Peyer's patch (tissue), 4 donors: ENCODE measurements around the gene IL10. TPM values are rescaled to one million over a fixed set of nuclear protein-coding genes. Genes with fewer than 3 reads are reported as not detected.
"Not testable (repeated sequence)": the region's sequence is repeated elsewhere in the genome, so short reads cannot be mapped to it uniquely, and the experiment has no call there.

Experiments
- DNase-seq, 3 donors: peaks; one replicate each; pipeline ENCODE4 v3.0.0-alpha.2; 2017 to 2019
- H3K27ac ChIP-seq, 4 donors: fragments of 200-600 bp; sonication (generic); one replicate each; pipeline ENCODE4 v1.5.1; 2016 to 2019
- H3K27me3 ChIP-seq, 2 donors: fragments of 200-600 bp; sonication (generic); one replicate each; pipeline ENCODE4 v1.5.1; 2019
- H3K36me3 ChIP-seq, 3 donors: fragments of 200-600 bp; sonication (generic); one replicate each; pipeline ENCODE4 v1.5.1; 2016 to 2019
- H3K4me1 ChIP-seq, 4 donors: fragments of 200-600 bp; sonication (generic); one replicate each; pipeline ENCODE4 v1.5.1; 2016 to 2019
- H3K4me3 ChIP-seq, 4 donors: fragments of 200-600 bp; sonication (generic); 1 replicate in 3 of 4; 2 replicates in 1 of 4; pipeline ENCODE4 v1.5.1; 2016 to 2019; ENCODE audit warnings: mild to moderate bottlenecking in 1 of 4
- H3K9me3 ChIP-seq, 4 donors: fragments of 200-600 bp; sonication (generic); one replicate each; pipeline ENCODE4 v1.5.1; 2016 to 2019; ENCODE audit warnings: mild to moderate bottlenecking in 1 of 4
- POLR2A ChIP-seq, 2 donors: fragments of 450-650 bp; IDR thresholded peaks; one replicate each; pipeline ENCODE4 v1.5.1; 2017; ENCODE audit warnings: antibody characterized with exemption in 2 of 2, mild to moderate bottlenecking in 2 of 2, moderate library complexity in 2 of 2
- total RNA-seq, 4 donors: library from RNA; depleted of rRNA; stranded (reverse); fragments of >200 nt; gene quantifications; one replicate each; pipeline ENCODE4 v1.1.0, GENCODE V29; 2016
- TF ChIP-seq, protein P1 (sequence below), 6 experiments: fragments of 450-650 bp in 4 of 6; fragments of 200-600 bp in 2 of 6; sonication (generic) in 1 of 6; IDR thresholded peaks; one replicate each; pipeline ENCODE4 v1.5.1; 2017 to 2019; ENCODE audit warnings: antibody characterized with exemption in 6 of 6, mild to moderate bottlenecking in 3 of 6, moderate library complexity in 1 of 6

The IL10 gene
- total RNA-seq, 4 donors from 2014 or later: 0.85 to 2.0 TPM; not detected in 2

DNA sequence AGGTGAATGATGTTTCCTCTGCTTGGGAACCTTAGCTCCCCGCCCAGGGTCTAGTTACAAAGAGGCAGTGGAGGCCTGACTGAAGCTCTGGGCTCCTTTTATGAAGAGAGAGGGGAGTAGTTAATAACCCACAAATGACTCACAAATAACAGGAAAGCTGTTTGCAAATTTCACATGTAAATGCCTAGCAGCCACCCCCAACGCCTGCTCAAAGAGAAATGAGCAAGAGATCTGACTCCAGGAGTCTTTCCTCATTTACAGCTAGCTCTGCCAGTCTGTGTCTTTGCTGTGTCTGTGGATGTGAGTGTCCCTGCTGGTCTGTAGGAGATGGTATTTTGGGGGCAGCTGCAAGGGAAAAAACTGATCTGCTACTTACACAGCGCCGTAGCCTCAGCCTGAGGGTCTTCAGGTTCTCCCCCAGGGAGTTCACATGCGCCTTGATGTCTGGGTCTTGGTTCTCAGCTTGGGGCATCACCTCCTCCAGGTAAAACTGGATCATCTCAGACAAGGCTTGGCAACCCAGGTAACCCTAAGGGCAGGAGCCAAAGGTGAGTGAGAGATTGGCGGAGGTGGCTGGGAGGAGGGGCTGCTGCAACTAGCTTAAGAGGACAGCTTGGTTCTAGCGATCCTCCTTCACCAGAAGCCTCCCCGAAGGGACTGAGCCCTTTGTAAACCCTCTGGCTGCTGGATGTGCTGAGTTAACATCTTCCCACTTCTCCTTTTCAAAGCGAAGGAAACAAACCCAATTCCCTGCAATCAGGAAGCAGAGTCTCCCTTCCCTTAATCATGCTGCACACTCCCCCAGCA, 1.6 kb downstream of the IL10 start, which contains the start of gene IL19:
IL19 (plus strand) TSS at position 243 of the 807 bp plus-strand sequence. CDS start 65,890 bp downstream, outside the sequence.
- TF ChIP-seq POLR2A (IDR thresholded peaks at IDR 0.05): peak in 1 of 2 donors; percentile 12
- TF ChIP-seq, protein P1, sequence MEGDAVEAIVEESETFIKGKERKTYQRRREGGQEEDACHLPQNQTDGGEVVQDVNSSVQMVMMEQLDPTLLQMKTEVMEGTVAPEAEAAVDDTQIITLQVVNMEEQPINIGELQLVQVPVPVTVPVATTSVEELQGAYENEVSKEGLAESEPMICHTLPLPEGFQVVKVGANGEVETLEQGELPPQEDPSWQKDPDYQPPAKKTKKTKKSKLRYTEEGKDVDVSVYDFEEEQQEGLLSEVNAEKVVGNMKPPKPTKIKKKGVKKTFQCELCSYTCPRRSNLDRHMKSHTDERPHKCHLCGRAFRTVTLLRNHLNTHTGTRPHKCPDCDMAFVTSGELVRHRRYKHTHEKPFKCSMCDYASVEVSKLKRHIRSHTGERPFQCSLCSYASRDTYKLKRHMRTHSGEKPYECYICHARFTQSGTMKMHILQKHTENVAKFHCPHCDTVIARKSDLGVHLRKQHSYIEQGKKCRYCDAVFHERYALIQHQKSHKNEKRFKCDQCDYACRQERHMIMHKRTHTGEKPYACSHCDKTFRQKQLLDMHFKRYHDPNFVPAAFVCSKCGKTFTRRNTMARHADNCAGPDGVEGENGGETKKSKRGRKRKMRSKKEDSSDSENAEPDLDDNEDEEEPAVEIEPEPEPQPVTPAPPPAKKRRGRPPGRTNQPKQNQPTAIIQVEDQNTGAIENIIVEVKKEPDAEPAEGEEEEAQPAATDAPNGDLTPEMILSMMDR (IDR thresholded peaks at IDR 0.05): no peak
- H3K27me3 ChIP-seq: no peaks in the 10 kb centered on the region
- peak within 1 kb of the TSS in 3 of 4 donors; percentile 11 to 57 (median 49) for H3K27ac ChIP-seq
- no peaks in the 10 kb centered on the region for H3K9me3 ChIP-seq
- H3K36me3 ChIP-seq: no peaks in the 10 kb centered on the region
- H3K4me1 ChIP-seq: peaks cover 0 to 30% (median 20%) of the 10 kb centered on the region in 4 donors
- peak within 1 kb of the TSS in 1 of 4 donors; percentile 1 for H3K4me3 ChIP-seq
- DNase-seq: no peak

DNA sequence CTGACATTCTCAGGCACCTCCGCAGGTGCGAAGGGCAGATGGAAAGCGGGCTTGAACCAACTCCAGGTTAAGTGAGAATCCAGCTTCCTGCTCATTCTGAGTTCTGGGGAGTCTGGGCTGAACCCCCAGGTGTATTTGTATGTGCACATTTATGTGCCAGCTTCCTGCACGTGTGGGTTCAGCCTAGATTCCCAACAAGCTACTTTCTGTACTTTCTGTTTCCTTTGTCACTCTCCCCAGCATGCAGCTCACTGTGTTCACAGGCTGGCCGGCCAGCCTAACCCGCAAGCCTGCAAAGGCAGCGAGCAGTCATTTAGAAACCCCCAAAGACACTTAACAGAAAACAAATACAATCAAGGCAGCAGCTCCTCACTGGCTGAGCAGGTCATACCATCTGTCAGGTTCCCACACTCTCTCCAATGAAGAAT, 3.0 kb downstream of the IL10 start:
- Histone ChIP-seq H3K9me3 (no peaks in the 10 kb centered on the region), H3K27me3 (no peaks in the 10 kb centered on the region), H3K27ac (peak overlapping the region in 3 of 4 donors; percentile 6 to 57 (median 11)), H3K36me3 (no peaks in the 10 kb centered on the region), H3K4me3 (peak overlapping the region in 1 of 4 donors; percentile 1), H3K4me1 (peaks cover 0 to 30% (median 20%) of the 10 kb centered on the region in 4 donors)
- TF ChIP-seq, protein P1 (IDR thresholded peaks at IDR 0.05): no peak
- no peak for TF ChIP-seq POLR2A (IDR thresholded peaks at IDR 0.05)
- peak in 2 of 3 donors; percentile 67 to 73 for DNase-seq

DNA sequence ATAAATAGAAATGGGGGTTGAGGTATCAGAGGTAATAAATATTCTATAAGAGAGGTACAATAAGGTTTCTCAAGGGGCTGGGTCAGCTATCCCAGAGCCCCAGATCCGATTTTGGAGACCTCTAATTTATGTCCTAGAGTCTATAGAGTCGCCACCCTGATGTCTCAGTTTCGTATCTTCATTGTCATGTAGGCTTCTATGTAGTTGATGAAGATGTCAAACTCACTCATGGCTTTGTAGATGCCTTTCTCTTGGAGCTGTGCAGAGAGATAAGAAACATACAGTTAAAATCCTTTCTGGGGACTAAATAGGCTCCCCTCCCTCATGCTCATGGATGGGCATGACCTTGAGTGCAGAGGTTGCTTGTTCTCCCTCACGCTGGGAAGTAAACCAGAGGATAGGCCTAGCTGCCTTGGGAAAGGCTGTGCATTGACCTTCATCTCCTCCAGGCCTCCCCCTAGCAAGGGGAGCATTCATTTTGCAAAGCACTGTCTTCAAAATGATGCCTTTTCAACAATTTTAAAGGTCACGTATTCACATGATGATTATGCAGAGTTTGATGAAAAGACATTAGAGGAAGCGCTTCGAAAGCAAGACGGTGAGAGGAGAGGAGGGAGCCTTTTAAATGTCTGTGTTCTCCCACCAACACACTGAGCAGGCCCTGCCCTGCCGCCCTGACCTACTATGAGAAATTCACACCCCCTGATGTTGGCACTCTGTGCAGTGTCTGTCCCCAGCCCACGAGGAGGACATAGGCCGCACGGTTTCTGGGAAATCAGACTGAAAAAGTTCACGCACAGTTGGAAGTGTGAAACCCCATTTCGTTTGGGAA, 3.6 kb downstream of the IL10 start:
- TF ChIP-seq POLR2A (IDR thresholded peaks at IDR 0.05): no peak
- TF ChIP-seq, protein P1 (IDR thresholded peaks at IDR 0.05): no peak
- Histone ChIP-seq H3K27me3 (no peaks in the 10 kb centered on the region), H3K4me3 (no peak overlapping the region), H3K36me3 (no peaks in the 10 kb centered on the region), H3K4me1 (peaks cover 0 to 30% (median 20%) of the 10 kb centered on the region in 4 donors), H3K27ac (peak overlapping the region in 2 of 4 donors; percentile 6 to 57), H3K9me3 (no peaks in the 10 kb centered on the region)
- DNase-seq: no peak

DNA sequence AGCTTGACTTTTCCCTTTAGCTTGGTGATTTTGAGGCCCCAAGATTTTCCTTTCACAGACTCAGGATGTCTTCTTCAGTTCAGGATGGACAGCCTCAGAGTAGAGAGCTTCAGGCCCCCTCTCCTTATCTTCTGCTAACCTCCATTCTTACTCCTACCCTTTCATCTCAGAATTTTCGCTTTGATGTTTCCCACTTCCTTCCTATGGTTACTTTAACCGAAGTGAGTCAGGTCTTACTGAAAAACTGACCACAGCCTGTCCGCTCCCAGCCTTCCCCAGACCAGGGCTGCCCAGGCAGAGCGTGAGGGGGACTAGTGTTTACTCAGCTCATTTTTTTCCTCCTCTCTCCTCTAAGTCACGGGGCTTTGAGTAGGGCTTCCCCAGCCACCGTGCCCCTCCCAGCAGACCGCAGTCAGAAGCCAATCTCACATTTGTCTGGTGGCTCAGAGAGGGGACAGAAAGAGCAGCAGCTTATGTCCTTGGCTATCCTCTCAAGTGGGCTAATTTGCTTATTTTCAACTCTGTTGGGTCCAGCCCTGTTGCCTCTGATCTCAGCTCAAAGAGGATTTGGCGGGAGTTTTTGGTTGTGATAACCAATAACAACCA, 5.9 kb downstream of the IL10 start:
- no peak for TF ChIP-seq POLR2A (IDR thresholded peaks at IDR 0.05)
- TF ChIP-seq, protein P1 (IDR thresholded peaks at IDR 0.05): no peak
- peak in 2 of 3 donors; percentile 71 to 82 for DNase-seq
- no peak overlapping the region for H3K4me3 ChIP-seq
- H3K4me1 ChIP-seq: peaks cover 0 to 28% (median 20%) of the 10 kb centered on the region in 4 donors
- H3K27me3 ChIP-seq: no peaks in the 10 kb centered on the region
- no peaks in the 10 kb centered on the region for H3K9me3 ChIP-seq
- peak overlapping the region in 1 of 4 donors; percentile 31 for H3K27ac ChIP-seq
- no peaks in the 10 kb centered on the region for H3K36me3 ChIP-seq

DNA sequence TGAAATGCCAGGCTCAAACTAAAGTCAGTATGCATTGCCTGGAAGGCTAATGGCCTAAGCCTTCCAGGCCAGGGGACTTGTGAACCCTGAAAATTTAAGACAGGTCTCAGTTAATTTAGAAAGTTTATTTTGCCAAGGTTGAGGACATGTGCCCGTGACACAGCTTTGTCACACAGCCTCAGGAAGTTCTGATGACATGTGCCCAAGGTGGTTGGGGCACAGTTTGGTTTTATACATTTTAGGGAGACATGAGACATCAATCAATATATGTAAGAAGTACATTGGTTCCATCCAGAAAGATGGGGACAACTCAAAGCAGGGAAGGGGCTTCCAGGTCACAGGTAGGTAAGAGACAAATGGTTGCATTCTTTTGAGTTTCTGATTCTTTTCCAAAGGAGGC, 6.5 kb downstream of the IL10 start:
- H3K36me3 ChIP-seq, H3K9me3 ChIP-seq, H3K27me3 ChIP-seq, DNase-seq, H3K4me3 ChIP-seq: not testable (repeated sequence)
- Histone ChIP-seq H3K27ac (peak overlapping the region in 1 of 4 donors; percentile 31), H3K4me1 (peaks cover 0 to 25% (median 18%) of the 10 kb centered on the region in 4 donors)

DNA sequence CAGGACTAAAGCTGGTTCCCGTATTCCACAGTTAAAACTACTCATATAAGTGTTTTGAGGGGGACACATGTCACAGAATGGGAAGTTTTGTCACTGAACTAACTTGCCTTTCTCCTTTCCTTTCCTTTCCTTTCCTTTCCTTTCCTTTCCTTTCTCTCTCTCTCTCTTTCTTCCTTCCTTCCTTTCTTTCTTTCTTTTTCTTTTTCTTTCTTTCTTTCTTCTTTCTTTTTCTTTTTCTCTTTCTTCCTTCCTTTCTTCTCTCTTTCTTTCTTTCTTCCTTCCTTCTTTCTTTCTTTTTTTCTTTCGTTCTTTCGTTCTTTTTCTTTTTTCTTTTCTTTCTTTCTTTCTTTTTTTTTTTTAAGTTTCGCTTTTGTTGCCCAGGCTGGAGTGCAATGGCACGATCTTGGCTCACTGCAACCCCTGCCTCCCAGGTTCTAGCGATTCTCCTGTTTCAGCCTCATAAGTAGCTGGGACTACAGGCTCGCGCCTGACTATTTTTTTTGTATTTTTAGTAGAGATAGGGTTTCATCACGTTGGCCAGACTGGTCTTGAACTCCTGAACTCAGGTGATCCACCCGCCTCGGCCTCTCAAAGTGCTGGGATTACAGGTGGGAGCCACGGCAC, 9.4 kb downstream of the IL10 start:
- not testable (repeated sequence) for H3K4me1 ChIP-seq, H3K27ac ChIP-seq, H3K4me3 ChIP-seq

More for the DNA sequence above, 9.4 kb downstream of the IL10 start:
- not testable (repeated sequence) for H3K36me3 ChIP-seq, H3K9me3 ChIP-seq, H3K27me3 ChIP-seq, DNase-seq
